22Rv1 (cell line): Measurements from ENCODE around the gene ZBTB48.

ENCODE experiments used
- H3K27ac ChIP-seq: fragments of 450-650 bp; 2 replicates; pipeline ENCODE4 v1.5.1; 2017
- CTCF ChIP-seq: fragments of 450-650 bp; IDR thresholded peaks from 2 replicates; pipeline ENCODE4 v1.5.1; 2017; ENCODE audit warnings: mild to moderate bottlenecking
- ZFX ChIP-seq: fragments of 450-650 bp; IDR thresholded peaks from 2 replicates; pipeline ENCODE4 v1.6.1; 2017; ENCODE audit warnings: antibody characterized with exemption, borderline replicate concordance

The ZBTB48 gene

GRCh38 chr1:6603238-6603914, 23.6 kb downstream of the ZBTB48 start:
- TF ChIP-seq CTCF (no peak), ZFX (no peak)
- H3K27ac ChIP-seq, result no peak overlapping the region

DNA sequence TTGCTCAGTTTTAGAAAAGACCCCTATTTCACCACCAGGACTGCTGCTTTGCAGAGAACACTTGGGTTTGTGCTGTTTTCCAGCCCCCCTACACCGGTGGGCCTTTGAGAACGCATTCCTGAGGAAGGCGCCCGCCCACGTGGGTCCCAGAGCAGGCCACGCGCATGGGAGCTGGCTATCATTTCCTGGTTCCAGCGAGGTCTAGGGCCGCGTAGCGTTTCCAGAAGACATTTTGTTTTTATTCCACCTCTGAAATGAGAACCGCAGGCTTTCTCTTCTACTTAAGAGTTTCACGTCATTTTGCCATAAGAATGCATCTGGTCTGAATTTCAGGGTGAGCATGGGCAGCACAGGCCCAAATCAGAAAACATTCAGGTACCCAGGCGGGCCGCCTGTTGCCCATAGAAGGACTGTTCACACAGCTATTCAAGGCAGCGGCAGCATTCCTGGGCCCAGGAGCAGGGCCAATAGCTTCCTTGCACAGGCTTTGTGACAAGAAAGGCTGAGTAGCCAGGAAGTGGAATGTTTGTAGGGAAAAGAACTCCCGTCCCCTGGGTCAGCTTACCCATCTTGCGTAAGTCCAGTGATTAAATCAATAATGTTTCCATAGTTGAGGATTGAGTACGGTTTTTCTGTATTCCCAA, 24.2 kb downstream of the ZBTB48 start:
- no peak for TF ChIP-seq ZFX
- TF ChIP-seq CTCF, result no peak
- H3K27ac ChIP-seq, result no peak overlapping the region

GRCh38 chr1:6612641-6613360, 33.0 kb downstream of the ZBTB48 start:
- H3K27ac ChIP-seq, result peak overlapping the region; percentile 86
- TF ChIP-seq ZFX (no peak), CTCF (no peak)

- TF ChIP-seq ZFX, result no peak
- TF ChIP-seq CTCF, result no peak
- peak within 1 kb of the TSS; percentile 86 for H3K27ac ChIP-seq
Observed at GRCh38 chr1:6613361-6614018, 33.7 kb downstream of the ZBTB48 start, which contains the start of gene PHF13. PHF13 (plus strand) TSS chr1:6613731; CDS start chr1:6614067, 336 bp downstream.

- H3K27ac ChIP-seq, result peak overlapping the region; percentile 86
- TF ChIP-seq CTCF (no peak), ZFX (no peak)
Observed at GRCh38 chr1:6614019-6614928, 34.5 kb downstream of the ZBTB48 start.

DNA sequence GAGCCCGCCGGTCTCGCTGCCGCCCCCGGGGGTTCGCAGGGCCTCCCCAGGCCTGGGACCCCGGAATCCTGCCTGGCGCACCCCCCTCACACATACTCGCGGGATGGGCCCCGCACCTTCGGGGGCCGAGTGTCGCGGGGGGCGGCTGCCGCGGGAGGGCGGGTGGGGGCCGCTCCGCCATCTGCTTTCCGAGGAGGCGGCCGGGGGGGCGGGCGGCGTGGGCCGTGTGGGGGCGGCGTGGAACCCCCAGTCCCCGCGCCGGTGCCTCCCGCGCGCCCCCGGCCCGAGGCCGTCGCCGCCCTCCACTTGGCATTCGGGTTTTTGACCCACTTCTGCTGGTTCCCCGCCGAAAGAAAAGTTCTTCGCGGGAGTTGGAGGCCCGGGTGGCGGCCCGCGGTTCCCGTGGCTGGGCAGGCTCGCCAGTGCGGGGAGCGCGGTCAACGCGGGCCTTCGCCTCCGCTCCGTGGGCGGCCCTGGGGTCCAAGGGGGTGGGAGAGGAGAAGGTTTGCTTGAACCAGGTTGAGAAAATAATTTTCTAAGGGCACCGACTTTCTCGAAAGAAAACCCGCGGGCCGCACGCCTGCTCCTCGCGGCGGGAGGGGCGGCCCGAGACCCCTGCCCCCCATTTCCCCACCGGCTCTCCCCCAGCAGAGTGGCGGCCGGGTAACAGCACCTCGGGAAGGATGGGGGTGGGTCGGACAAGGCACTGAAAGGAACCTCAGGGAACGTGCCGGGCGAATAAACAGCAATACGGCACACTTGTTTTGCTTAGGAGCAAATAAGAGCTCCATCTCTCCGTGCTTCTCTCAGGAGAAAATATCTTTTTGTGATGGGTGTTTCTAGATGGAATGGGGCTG, 35.4 kb downstream of the ZBTB48 start:
- peak overlapping the region; percentile 86 for H3K27ac ChIP-seq
- TF ChIP-seq ZFX, result no peak
- no peak for TF ChIP-seq CTCF
